ENCODE data around the gene LMF1. TPM values are rescaled to one million over a fixed set of nuclear protein-coding genes. Genes with fewer than 3 reads are reported as not detected.
"Not testable (repeated sequence)": the region's sequence is repeated elsewhere in the genome, so short reads cannot be mapped to it uniquely, and the experiment has no call there.

The LMF1 gene
- total RNA-seq, 3 donors from 2014 or later (not counting 1 experiment from before 2014, with no cell fraction given) = 28.2 to 42.2 (median 41.2) TPM

GRCh38 chr16:858441-858840, 112.3 kb downstream of the LMF1 start:
- H3K36me3 Mint-ChIP-seq; H3K9me3 ChIP-seq (ENCODE audit: control insufficient read depth, insufficient read depth, low read length); intact Hi-C loops (cut with micrococcal nuclease); H3K4me3 ChIP-seq (ENCODE audit: low read length); H3K36me3 ChIP-seq (ENCODE audit: control insufficient read depth, insufficient read depth, low read length); H3K9me3 Mint-ChIP-seq; H3K27me3 Mint-ChIP-seq (ENCODE audit: low read depth in 2 of 2); H3K27ac Mint-ChIP-seq; H3K27ac ChIP-seq (ENCODE audit: low read length); H3K27me3 ChIP-seq (ENCODE audit: control insufficient read depth, insufficient read depth, low read length); H3K4me1 ChIP-seq (ENCODE audit: control insufficient read depth, insufficient read depth, low read length); DNase-seq; H3K4me3 Mint-ChIP-seq; ATAC-seq; H3K4me1 Mint-ChIP-seq: not testable (repeated sequence)
- WGBS (ENCODE audit: insufficient coverage) = 94% methylated on average over 34 of the region's 36 CpGs

- Histone ChIP-seq H3K27ac (ENCODE audit: low read length) (no peak overlapping the region), H3K36me3 (ENCODE audit: control insufficient read depth, insufficient read depth, low read length) (no peaks in the 10 kb centered on the region), H3K4me3 (ENCODE audit: low read length) (no peak overlapping the region), H3K27me3 (ENCODE audit: control insufficient read depth, insufficient read depth, low read length) (no peaks in the 10 kb centered on the region), H3K9me3 (ENCODE audit: control insufficient read depth, insufficient read depth, low read length) (peaks cover 5% of the 10 kb centered on the region), H3K4me1 (ENCODE audit: control insufficient read depth, insufficient read depth, low read length) (no peaks in the 10 kb centered on the region)
- WGBS (ENCODE audit: insufficient coverage) = 97% methylated on average over 24 of the region's 24 CpGs
- Mint-ChIP-seq H3K27ac (no peak overlapping the region), H3K36me3 (no peaks in the 10 kb centered on the region), H3K4me3 (no peak overlapping the region), H3K27me3 (ENCODE audit: low read depth in 2 of 2) (no peaks in the 10 kb centered on the region), H3K9me3 (peaks cover 0 to 2% of the 10 kb centered on the region in 2 donors), H3K4me1 (no peaks in the 10 kb centered on the region)
- no peak for DNase-seq
- ATAC-seq = no peak
- TF ChIP-seq CTCF (IDR thresholded peaks at IDR 0.05) = no peak
- intact Hi-C loops (cut with micrococcal nuclease) = no loop called here
Observed at GRCh38 chr16:856811-857210, 114.0 kb downstream of the LMF1 start.

GRCh38 chr16:856101-856500, 114.7 kb downstream of the LMF1 start:
- intact Hi-C loops (cut with micrococcal nuclease) = no loop called here
- Histone ChIP-seq H3K27me3 (ENCODE audit: control insufficient read depth, insufficient read depth, low read length) (no peaks in the 10 kb centered on the region), H3K36me3 (ENCODE audit: control insufficient read depth, insufficient read depth, low read length) (no peaks in the 10 kb centered on the region), H3K4me3 (ENCODE audit: low read length) (no peak overlapping the region), H3K27ac (ENCODE audit: low read length) (no peak overlapping the region), H3K4me1 (ENCODE audit: control insufficient read depth, insufficient read depth, low read length) (no peaks in the 10 kb centered on the region), H3K9me3 (ENCODE audit: control insufficient read depth, insufficient read depth, low read length) (peaks cover under 1% of the 10 kb centered on the region)
- Mint-ChIP-seq H3K36me3 (no peaks in the 10 kb centered on the region), H3K27me3 (ENCODE audit: low read depth in 2 of 2) (no peaks in the 10 kb centered on the region), H3K4me1 (no peaks in the 10 kb centered on the region), H3K27ac (no peak overlapping the region), H3K4me3 (no peak overlapping the region), H3K9me3 (peaks cover 0 to 2% of the 10 kb centered on the region in 2 donors)
- TF ChIP-seq CTCF (IDR thresholded peaks at IDR 0.05) = no peak
- peak in 1 of 3 donors; percentile 25 for ATAC-seq
- DNase-seq = no peak
- 98% methylated on average over 12 of the region's 12 CpGs for WGBS (ENCODE audit: insufficient coverage)

- H3K9me3 Mint-ChIP-seq = no peaks in the 10 kb centered on the region
- intact Hi-C loops (cut with micrococcal nuclease) = no loop called here
- H3K27ac Mint-ChIP-seq = no peak overlapping the region
- no peaks in the 10 kb centered on the region for H3K4me1 Mint-ChIP-seq
- Histone ChIP-seq H3K9me3 (ENCODE audit: control insufficient read depth, insufficient read depth, low read length) (peaks cover 5% of the 10 kb centered on the region), H3K27ac (ENCODE audit: low read length) (no peak overlapping the region), H3K4me3 (ENCODE audit: low read length) (no peak overlapping the region), H3K36me3 (ENCODE audit: control insufficient read depth, insufficient read depth, low read length) (no peaks in the 10 kb centered on the region), H3K27me3 (ENCODE audit: control insufficient read depth, insufficient read depth, low read length) (no peaks in the 10 kb centered on the region), H3K4me1 (ENCODE audit: control insufficient read depth, insufficient read depth, low read length) (no peaks in the 10 kb centered on the region)
- no peak for ATAC-seq
- DNase-seq = no peak
- 97% methylated on average over 13 of the region's 13 CpGs for WGBS (ENCODE audit: insufficient coverage)
- no peak overlapping the region for H3K4me3 Mint-ChIP-seq
- H3K27me3 Mint-ChIP-seq (ENCODE audit: low read depth in 2 of 2) = no peaks in the 10 kb centered on the region
- H3K36me3 Mint-ChIP-seq = no peaks in the 10 kb centered on the region
- no peak for TF ChIP-seq CTCF (IDR thresholded peaks at IDR 0.05)
Observed at GRCh38 chr16:855471-855870, 115.3 kb downstream of the LMF1 start.

Measured in natural killer cell (primary cell).